HEK293T (cell line): ENCODE measurements around the gene AMPD3.

Experiments
- CTCF ChIA-PET: fragments of 350-600 bp; formaldehyde crosslinking; extraction: SDS; loops from one replicate; lab custom pipeline; 2021; ENCODE audit warnings: antibody characterized with exemption, inconsistent platforms; lab: Yijun Ruan, JAX
- POLR2A ChIA-PET: fragments of 350-600 bp; formaldehyde crosslinking; extraction: SDS; loops from one replicate; lab custom pipeline; 2020; ENCODE audit warnings: antibody characterized with exemption, inconsistent platforms; lab: Yijun Ruan, JAX
- DNase-seq: peaks from one replicate; pipeline ENCODE4 v3.0.0; 2012; ENCODE audit warnings: mixed read lengths; ENCODE audit errors: extremely low spot score
- ARNT ChIP-seq: fragments of 450-650 bp; IDR thresholded peaks from 2 replicates; pipeline ENCODE4 v1.6.1; 2017; ENCODE audit warnings: mild to moderate bottlenecking
- BHLHE40 ChIP-seq: fragments of 450-650 bp; IDR thresholded peaks from 2 replicates; pipeline ENCODE4 v1.6.1; 2016; ENCODE audit warnings: mild to moderate bottlenecking, moderate library complexity, borderline replicate concordance
- CTBP1 ChIP-seq: fragments of 450-650 bp; IDR thresholded peaks from 2 replicates; pipeline ENCODE4 v1.6.1; 2016; ENCODE audit warnings: borderline replicate concordance
- ELF4 ChIP-seq: fragments of 450-650 bp; IDR thresholded peaks from 2 replicates; pipeline ENCODE4 v1.6.1; 2017; ENCODE audit warnings: antibody characterized with exemption
- FOXA1 ChIP-seq: fragments of 450-650 bp; IDR thresholded peaks from 2 replicates; pipeline ENCODE4 v1.6.1; 2016; ENCODE audit warnings: mild to moderate bottlenecking
- FOXK2 ChIP-seq: fragments of 450-650 bp; IDR thresholded peaks from 2 replicates; pipeline ENCODE4 v1.6.1; 2016; ENCODE audit warnings: mild to moderate bottlenecking
- FOXM1 ChIP-seq: fragments of 450-650 bp; IDR thresholded peaks from 2 replicates; pipeline ENCODE4 v1.6.1; 2017; ENCODE audit warnings: mild to moderate bottlenecking, borderline replicate concordance
- HDGF ChIP-seq: fragments of 450-650 bp; IDR thresholded peaks from 2 replicates; pipeline ENCODE4 v1.6.1; 2017; ENCODE audit warnings: antibody characterized with exemption, borderline replicate concordance
- L3MBTL2 ChIP-seq: fragments of 450-650 bp; conservative IDR thresholded peaks from 2 replicates; pipeline ENCODE4 v1.6.1; 2016; ENCODE audit warnings: mild to moderate bottlenecking
- LEF1 ChIP-seq: fragments of 450-650 bp; IDR thresholded peaks from 2 replicates; pipeline ENCODE4 v1.6.1; 2017; ENCODE audit warnings: mild to moderate bottlenecking, borderline replicate concordance
- NFRKB ChIP-seq: fragments of 450-650 bp; IDR thresholded peaks from 2 replicates; pipeline ENCODE4 v1.6.1; 2016; ENCODE audit warnings: mild to moderate bottlenecking, moderate library complexity
- SP1 ChIP-seq: fragments of 450-650 bp; IDR thresholded peaks from 2 replicates; pipeline ENCODE4 v1.6.1; 2017
- SUZ12 ChIP-seq: fragments of 450-650 bp; IDR thresholded peaks from 2 replicates; pipeline ENCODE4 v1.6.1; 2016; ENCODE audit warnings: mild to moderate bottlenecking
- TARDBP ChIP-seq: fragments of 450-650 bp; IDR thresholded peaks from 2 replicates; pipeline ENCODE4 v1.6.1; 2016
- ZNF384 ChIP-seq: fragments of 450-650 bp; IDR thresholded peaks from 2 replicates; pipeline ENCODE4 v1.6.1; 2016
- TF ChIP-seq, protein P1 (sequence below): fragments of 450-650 bp; IDR thresholded peaks from 2 replicates; pipeline ENCODE4 v1.6.1; 2016

The AMPD3 gene

GRCh38 chr11:10441652-10442503 is 13.2 kb upstream of the AMPD3 start:
- ChIA-PET CTCF (no interaction called here), POLR2A (no interaction called here)
- TF ChIP-seq BHLHE40: no peak
- no peak for DNase-seq

DNA sequence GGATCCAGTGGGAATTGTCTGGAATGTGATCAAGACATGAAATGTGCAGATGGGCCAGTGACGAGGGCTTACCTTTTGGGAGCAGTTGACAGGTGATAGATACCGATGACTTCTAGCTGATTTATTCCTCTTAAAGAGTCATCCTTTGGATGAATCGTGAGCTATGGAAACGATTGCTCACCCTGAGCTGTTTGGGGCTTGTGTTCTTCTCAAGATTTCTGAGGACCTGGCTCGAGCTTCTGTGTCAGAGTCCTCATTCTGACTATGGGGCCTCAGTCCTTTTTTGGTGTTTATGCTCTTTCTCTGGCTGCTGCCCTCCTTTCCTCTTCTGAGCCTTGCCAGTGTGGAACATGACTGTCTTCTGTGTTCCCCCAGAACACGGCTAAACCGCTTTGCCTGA is 11.9 kb upstream of the AMPD3 start:
- TF ChIP-seq ELF4 (no peak), FOXA1 (no peak), FOXK2 (no peak), ZNF384 (no peak), FOXM1 (no peak), NFRKB (no peak), CTBP1 (no peak), SP1 (no peak), HDGF (no peak), SUZ12 (no peak), BHLHE40 (no peak), L3MBTL2 (no peak), ARNT (no peak)
- TF ChIP-seq, protein P1, sequence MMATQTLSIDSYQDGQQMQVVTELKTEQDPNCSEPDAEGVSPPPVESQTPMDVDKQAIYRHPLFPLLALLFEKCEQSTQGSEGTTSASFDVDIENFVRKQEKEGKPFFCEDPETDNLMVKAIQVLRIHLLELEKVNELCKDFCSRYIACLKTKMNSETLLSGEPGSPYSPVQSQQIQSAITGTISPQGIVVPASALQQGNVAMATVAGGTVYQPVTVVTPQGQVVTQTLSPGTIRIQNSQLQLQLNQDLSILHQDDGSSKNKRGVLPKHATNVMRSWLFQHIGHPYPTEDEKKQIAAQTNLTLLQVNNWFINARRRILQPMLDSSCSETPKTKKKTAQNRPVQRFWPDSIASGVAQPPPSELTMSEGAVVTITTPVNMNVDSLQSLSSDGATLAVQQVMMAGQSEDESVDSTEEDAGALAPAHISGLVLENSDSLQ: no peak
- no peak for DNase-seq
- ChIA-PET CTCF (no interaction called here), POLR2A (no interaction called here)

DNA sequence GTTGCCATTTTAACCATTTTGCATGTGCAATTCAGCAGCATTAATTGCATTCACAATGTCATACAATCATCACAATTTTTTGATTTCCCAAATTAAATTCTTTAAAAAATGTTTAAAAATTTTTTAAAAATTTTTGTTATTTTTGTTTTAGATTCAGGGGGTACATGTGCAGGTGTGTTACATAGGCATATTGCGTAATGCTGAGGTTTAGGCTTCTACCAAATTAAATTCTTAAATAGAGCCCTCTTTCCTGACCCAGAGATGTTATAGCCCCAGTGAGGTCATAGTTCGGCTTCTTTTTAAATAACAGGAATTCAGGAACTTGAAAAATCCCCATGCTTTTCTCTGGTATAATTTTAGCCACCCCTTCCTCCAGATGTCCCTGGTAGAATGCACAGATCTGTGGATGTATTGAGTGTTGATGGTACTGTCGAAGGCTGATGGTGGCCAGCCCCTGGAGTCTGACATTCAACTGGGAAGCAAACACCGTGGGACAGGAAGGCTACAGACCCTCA is 11.3 kb upstream of the AMPD3 start:
- CTCF ChIA-PET: no interaction called here
- POLR2A ChIA-PET: no interaction called here
- no peak for DNase-seq
- TF ChIP-seq LEF1 (no peak), L3MBTL2 (no peak), NFRKB (no peak), BHLHE40 (no peak), SUZ12 (no peak), ZNF384 (no peak), HDGF (no peak), SP1 (no peak), ELF4 (no peak), FOXM1 (no peak)
- TF ChIP-seq, protein P1: no peak

GRCh38 chr11:10444725-10445315 is 10.2 kb upstream of the AMPD3 start:
- no peak for TF ChIP-seq FOXM1
- TF ChIP-seq SP1: no peak
- TF ChIP-seq BHLHE40: no peak
- TF ChIP-seq LEF1: no peak
- TF ChIP-seq SUZ12: no peak
- DNase-seq: no peak
- POLR2A ChIA-PET: no interaction called here
- CTCF ChIA-PET: no interaction called here

DNA sequence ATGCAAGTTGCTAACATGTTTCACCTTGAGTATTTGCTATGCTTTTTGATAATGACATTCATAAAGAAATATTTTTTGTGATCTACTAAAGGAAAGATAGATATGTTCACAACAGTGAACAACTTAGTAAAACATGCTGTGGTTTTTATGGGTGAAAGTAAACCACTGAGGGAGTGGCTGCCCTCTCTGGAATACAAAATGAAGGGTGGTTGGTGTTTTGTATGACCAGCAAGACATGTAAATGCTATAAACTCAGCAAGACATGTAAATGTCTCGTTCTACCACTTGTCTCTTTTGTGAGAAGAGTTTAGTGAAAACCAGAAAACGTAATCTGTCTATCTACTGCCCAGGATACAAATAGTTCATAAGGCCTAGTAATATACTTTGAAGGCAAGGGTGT is 7.6 kb upstream of the AMPD3 start:
- POLR2A ChIA-PET: no interaction called here
- TF ChIP-seq NFRKB: no peak
- TF ChIP-seq SP1: no peak
- TF ChIP-seq HDGF: no peak
- no peak for TF ChIP-seq CTBP1
- TF ChIP-seq FOXA1: no peak
- no peak for TF ChIP-seq FOXM1
- no peak for TF ChIP-seq TARDBP
- no peak for TF ChIP-seq BHLHE40
- no peak for TF ChIP-seq L3MBTL2
- TF ChIP-seq ARNT: no peak
- no peak for TF ChIP-seq SUZ12
- no peak for TF ChIP-seq FOXK2
- TF ChIP-seq ELF4: no peak
- TF ChIP-seq LEF1: no peak
- TF ChIP-seq, protein P1: no peak
- TF ChIP-seq ZNF384: no peak
- CTCF ChIA-PET: no interaction called here
- no peak for DNase-seq

DNA sequence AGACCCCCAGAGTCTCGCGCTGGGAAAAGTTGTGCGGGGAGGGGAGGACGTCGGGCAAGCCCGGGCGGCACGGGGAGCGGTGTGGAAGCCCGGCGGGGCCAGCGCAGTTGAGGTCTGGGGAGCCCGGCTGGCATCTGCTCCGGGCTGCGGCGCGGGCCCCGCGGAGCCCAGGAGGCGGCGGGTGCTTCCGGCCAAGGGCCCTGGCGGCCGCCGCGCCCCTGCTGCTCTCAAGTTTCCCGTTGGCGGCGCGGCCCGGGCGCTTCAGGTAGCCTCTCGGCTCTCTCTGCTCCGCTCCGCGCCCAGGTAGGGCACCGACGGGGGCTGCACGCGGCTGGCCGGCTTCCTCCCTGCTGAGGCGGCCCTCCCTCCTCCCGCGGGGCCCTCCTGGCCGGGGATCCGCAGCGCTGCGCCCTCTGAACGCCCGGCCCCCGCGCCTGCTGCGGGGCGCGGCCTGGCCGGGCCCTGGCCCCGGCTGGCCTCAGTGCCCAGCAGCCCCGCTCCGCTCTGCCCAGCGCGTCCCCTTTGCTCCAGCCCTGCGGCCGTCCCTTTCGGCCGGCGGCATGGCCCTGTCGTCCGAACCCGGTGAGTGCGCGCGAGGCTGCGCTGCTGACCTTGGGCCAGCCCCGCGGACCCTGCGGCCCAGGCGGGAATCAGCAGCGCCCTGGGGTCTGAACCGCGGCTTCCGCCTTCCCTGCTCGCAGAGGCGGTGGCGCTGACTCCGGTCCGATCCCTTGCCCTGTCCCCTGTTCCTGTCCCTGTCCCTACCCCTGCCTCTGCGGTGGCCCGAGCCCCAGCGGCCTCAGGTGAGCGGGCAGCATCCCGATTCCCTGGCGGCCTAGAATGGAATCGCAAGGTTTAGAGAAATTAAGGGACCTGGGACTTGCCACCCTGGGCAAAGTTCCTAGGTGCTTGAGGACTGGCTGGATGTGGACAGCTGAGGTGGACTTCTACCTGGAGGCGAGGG is 4.3 kb upstream of the AMPD3 start:
- no peak for TF ChIP-seq TARDBP
- no peak for TF ChIP-seq BHLHE40
- TF ChIP-seq L3MBTL2: no peak
- no peak for TF ChIP-seq ELF4
- no peak for TF ChIP-seq NFRKB
- no peak for TF ChIP-seq ARNT
- DNase-seq: no peak
- ChIA-PET CTCF (no interaction called here), POLR2A (no interaction called here)
